IMR-90 (cell line): ENCODE results near the gene ACER1. TPM values are rescaled to one million over a fixed set of nuclear protein-coding genes. Genes with fewer than 3 reads are reported as not detected.

ENCODE experiments used
- ATAC-seq: fragments of 200-7000 bp; cut with Tn5 transposase; 2 replicates; pipeline ENCODE4 v1.9.1; 2020; ENCODE audit warnings: low read depth, mild to moderate bottlenecking, moderate library complexity
- BruUV-seq: library from RNA; stranded (reverse); fragments of 400-500 nt; replicated peaks from 2 replicates; lab custom pipeline; 2021; lab: Mats Ljungman, UMichigan
- CTCF ChIA-PET: fragments of 300-600 bp; formaldehyde crosslinking; extraction: SDS; loops from one replicate; lab custom pipeline; 2021; ENCODE audit warnings: antibody characterized with exemption; lab: Yijun Ruan, JAX
- POLR2A ChIA-PET: fragments of 300-600 bp; sonication (Branson Sonifier 250); formaldehyde crosslinking; loops from one replicate; lab custom pipeline; 2022; ENCODE audit warnings: antibody characterized with exemption; ENCODE audit not compliant: unreplicated experiment; lab: Charles Lee
- DNase-seq: peaks from one replicate; pipeline ENCODE4 v3.0.0; 2013
- H2AFZ ChIP-seq: replicated peaks from 2 replicates; pipeline ENCODE3; 2013; ENCODE audit warnings: low read length, mild to moderate bottlenecking; ENCODE audit not compliant: poor library complexity
- H2AK5ac ChIP-seq: 2 replicates; pipeline ENCODE4 v1.6.1; 2013; ENCODE audit warnings: low read depth, low read length, inconsistent platforms
- H2AK9ac ChIP-seq: replicated peaks from 2 replicates; pipeline ENCODE3; 2013; ENCODE audit warnings: mild to moderate bottlenecking, low read depth, low read length, moderate library complexity; ENCODE audit not compliant: poor library complexity
- H2BK120ac ChIP-seq: 2 replicates; pipeline ENCODE4 v1.6.1; 2013; ENCODE audit warnings: low read depth, low read length, inconsistent platforms
- H2BK15ac ChIP-seq: 3 replicates; pipeline ENCODE4 v1.6.1; 2013; ENCODE audit warnings: low read depth, low read length, inconsistent platforms
- H2BK20ac ChIP-seq: 2 replicates; pipeline ENCODE4 v1.6.1; 2013; ENCODE audit warnings: low read depth, mild to moderate bottlenecking, inconsistent platforms, low read length, moderate library complexity
- H2BK5ac ChIP-seq: 2 replicates; pipeline ENCODE4 v1.6.1; 2013; ENCODE audit warnings: mild to moderate bottlenecking, low read depth, low read length, inconsistent platforms; ENCODE audit not compliant: poor library complexity, severe bottlenecking
- H3K14ac ChIP-seq: replicated peaks from 2 replicates; pipeline ENCODE4 v1.6.1; 2013; ENCODE audit warnings: low read depth, low read length, inconsistent platforms
- H3K18ac ChIP-seq: 2 replicates; pipeline ENCODE4 v1.6.1; 2013; ENCODE audit warnings: low read depth, low read length, control low read depth
- H3K23ac ChIP-seq: 2 replicates; pipeline ENCODE4 v1.6.1; 2013; ENCODE audit warnings: low read depth, low read length, inconsistent platforms
- H3K27ac ChIP-seq: 2 replicates; pipeline ENCODE4 v1.5.1; 2013; ENCODE audit warnings: mild to moderate bottlenecking, control low read depth, low read length; ENCODE audit not compliant: insufficient read depth
- H3K27me3 ChIP-seq: 2 replicates; pipeline ENCODE4 v1.6.1; 2013; ENCODE audit warnings: low read length; ENCODE audit not compliant: control insufficient read depth, insufficient read depth
- H3K36me3 ChIP-seq: 2 replicates; pipeline ENCODE4 v1.6.1; 2013; ENCODE audit warnings: low read length, mixed read lengths; ENCODE audit not compliant: control insufficient read depth, insufficient read depth
- H3K4ac ChIP-seq: 2 replicates; pipeline ENCODE4 v1.6.1; 2013; ENCODE audit warnings: low read depth, low read length, inconsistent platforms
- H3K4me1 ChIP-seq: 2 replicates; pipeline ENCODE4 v1.6.1; 2013; ENCODE audit warnings: low read length, mixed read lengths; ENCODE audit not compliant: control insufficient read depth, insufficient read depth
- H3K4me2 ChIP-seq: 2 replicates; pipeline ENCODE4 v1.6.1; 2013; ENCODE audit warnings: low read depth, mild to moderate bottlenecking, control low read depth, low read length, moderate library complexity
- H3K4me3 ChIP-seq: 2 replicates; pipeline ENCODE4 v1.5.1; 2013; ENCODE audit warnings: low read depth, mild to moderate bottlenecking, control low read depth, low read length, moderate library complexity; ENCODE audit not compliant: insufficient read depth
- H3K56ac ChIP-seq: 2 replicates; pipeline ENCODE4 v1.6.1; 2013; ENCODE audit warnings: low read length, inconsistent platforms; ENCODE audit not compliant: insufficient read depth; ENCODE audit errors: extremely low read depth
- H3K79me1 ChIP-seq, 2 experiments: 2 replicates each; pipeline ENCODE4 v1.6.1; 2013; ENCODE audit warnings: low read length in 2 of 2, inconsistent platforms in 1 of 2, low read depth in 1 of 2
- H3K9ac ChIP-seq: 2 replicates; pipeline ENCODE4 v1.6.1; 2013; ENCODE audit warnings: low read depth, low read length, control low read depth
- H3K9me1 ChIP-seq: 2 replicates; pipeline ENCODE4 v1.6.1; 2013; ENCODE audit warnings: low read length, inconsistent platforms; ENCODE audit not compliant: insufficient read depth
- H3K9me3 ChIP-seq: 2 replicates; pipeline ENCODE4 v1.6.1; 2013; ENCODE audit warnings: low read length; ENCODE audit not compliant: control insufficient read depth, insufficient read depth
- H4K20me1 ChIP-seq: 2 replicates; pipeline ENCODE4 v1.6.1; 2013; ENCODE audit warnings: low read length, inconsistent platforms; ENCODE audit not compliant: insufficient read depth
- H4K5ac ChIP-seq: 2 replicates; pipeline ENCODE4 v1.6.1; 2013; ENCODE audit warnings: mild to moderate bottlenecking, low read depth, low read length, control low read depth
- H4K8ac ChIP-seq, 2 experiments: 2 replicates each; pipeline ENCODE4 v1.6.1; 2013; ENCODE audit warnings: low read depth in 2 of 2, low read length in 2 of 2, control low read depth in 1 of 2, inconsistent platforms in 1 of 2
- H4K91ac ChIP-seq: 2 replicates; pipeline ENCODE4 v1.6.1; 2013; ENCODE audit warnings: low read depth, low read length, inconsistent platforms; ENCODE audit not compliant: insufficient read depth
- BHLHE40 ChIP-seq: fragments of 150-350 bp; IDR thresholded peaks from 2 replicates; pipeline ENCODE4 v1.6.1; 2016; ENCODE audit warnings: mild to moderate bottlenecking, low read depth, low read length
- CEBPB ChIP-seq: IDR thresholded peaks from 2 replicates; pipeline ENCODE4 v1.6.1; 2012; ENCODE audit warnings: low read depth, low read length, improper control_type of control experiment
- CHD1 ChIP-seq: IDR thresholded peaks from 2 replicates; pipeline ENCODE4 v1.6.1; 2012; ENCODE audit warnings: low read depth, low read length, improper control_type of control experiment
- CTCF ChIP-seq: conservative IDR thresholded peaks from 2 replicates; pipeline ENCODE4 v1.5.1; 2012; ENCODE audit warnings: mild to moderate bottlenecking, low read depth, low read length, improper control_type of control experiment
- ELK1 ChIP-seq: fragments of 150-350 bp; IDR thresholded peaks from 2 replicates; pipeline ENCODE4 v1.6.1; 2016; ENCODE audit warnings: low read depth, mild to moderate bottlenecking, low read length, moderate library complexity, borderline replicate concordance
- FOS ChIP-seq: fragments of 150-350 bp; IDR thresholded peaks from 2 replicates; pipeline ENCODE4 v1.6.1; 2016; ENCODE audit warnings: low read depth, low read length
- MAFK ChIP-seq: IDR thresholded peaks from 2 replicates; pipeline ENCODE4 v1.6.1; 2012; ENCODE audit warnings: low read depth, low read length, improper control_type of control experiment
- MAZ ChIP-seq: IDR thresholded peaks from 2 replicates; pipeline ENCODE4 v1.6.1; 2012; ENCODE audit warnings: low read depth, mild to moderate bottlenecking, low read length, improper control_type of control experiment, moderate library complexity, borderline replicate concordance
- MXI1 ChIP-seq: IDR thresholded peaks from 2 replicates; pipeline ENCODE4 v1.6.1; 2012; ENCODE audit warnings: low read depth, mild to moderate bottlenecking, low read length, moderate library complexity, borderline replicate concordance
- NFE2L2 ChIP-seq: fragments of 150-350 bp; IDR thresholded peaks from 2 replicates; pipeline ENCODE4 v1.6.1; 2016; ENCODE audit warnings: low read depth, mild to moderate bottlenecking, low read length
- POLR2A ChIP-seq: IDR thresholded peaks from 2 replicates; pipeline ENCODE4 v1.6.1; 2012; ENCODE audit warnings: mild to moderate bottlenecking, low read depth, low read length
- RAD21 ChIP-seq: IDR thresholded peaks from 2 replicates; pipeline ENCODE4 v1.6.1; 2012; ENCODE audit warnings: low read length, improper control_type of control experiment
- RCOR1 ChIP-seq: IDR thresholded peaks from 2 replicates; pipeline ENCODE4 v1.6.1; 2012; ENCODE audit warnings: mild to moderate bottlenecking, low read length, improper control_type of control experiment; ENCODE audit not compliant: insufficient replicate concordance
- RFX5 ChIP-seq: IDR thresholded peaks from 2 replicates; pipeline ENCODE4 v1.8.0; 2012; ENCODE audit warnings: low read depth, mild to moderate bottlenecking, low read length, moderate library complexity
- SMC3 ChIP-seq: fragments of 150-350 bp; IDR thresholded peaks from 2 replicates; pipeline ENCODE4 v1.6.1; 2016; ENCODE audit warnings: low read depth, mild to moderate bottlenecking, antibody characterized with exemption, low read length, moderate library complexity
- USF2 ChIP-seq: fragments of 150-350 bp; IDR thresholded peaks from 2 replicates; pipeline ENCODE4 v1.6.1; 2017; ENCODE audit warnings: mild to moderate bottlenecking, antibody characterized with exemption, low read length, low read depth
- WGBS, 2 experiments: methylation state at CpG; one replicate each; pipeline versions ENCODE4 v1.1.5 to v1.1.7; 2013; ENCODE audit warnings: missing lambda C conversion rate in 2 of 2; ENCODE audit not compliant: insufficient read length in 1 of 2; ENCODE audit errors: extremely low coverage in 2 of 2; 5-methylcytosine and 5-hydroxymethylcytosine counted together
- dilution Hi-C: fragments of 300-500 bp; cut with HindIII; formaldehyde crosslinking; loops from one replicate; pipeline ENCODE4 v1.14.3; 2018; ENCODE audit warnings: low sequenced_read_pairs; ENCODE audit not compliant: unreplicated experiment
- in situ Hi-C: fragments of 300-500 bp; cut with MboI; formaldehyde crosslinking; loops from 3 replicates; pipeline ENCODE4 v1.14.3; 2019; ENCODE audit warnings: low sequenced_read_pairs, inconsistent platforms, mixed read lengths
- intact Hi-C: fragments of 100-400 bp; cut with micrococcal nuclease; formaldehyde crosslinking; loops from 2 replicates; pipeline ENCODE4 v1.10.0; 2022
- polyA plus RNA-seq, 3 experiments: library from polyadenylated mRNA; depleted of rRNA; stranded (reverse); fragments of >200 nt; gene quantifications; 2 replicates each; pipeline ENCODE4 v1.2.3, GENCODE V29; 2012; ENCODE audit warnings: low replicate concordance in 1 of 3
- total RNA-seq: library from RNA; depleted of rRNA; stranded (reverse); fragments of >200 nt; gene quantifications from 2 replicates; pipeline ENCODE4 v1.2.3, GENCODE V29; 2012

The ACER1 gene
- total and polyA plus RNA-seq, 2 of the 4 experiments (the other 2 are of a cell fraction): not detected

- no peaks in the 10 kb centered on the region for H3K79me1 ChIP-seq
- no peak overlapping the region for H3K4me3 ChIP-seq
- no peak overlapping the region for H3K4me2 ChIP-seq
- ATAC-seq (no peak), DNase-seq (no peak)
- WGBS, 2 experiments: 19% methylated on average over 4 of the region's 14 CpGs; no CpG with 5 or more reads in 1 of the 2 experiments
- H3K4ac ChIP-seq: no peak overlapping the region
- no peak overlapping the region for H3K56ac ChIP-seq
- H3K27me3 ChIP-seq: peaks cover 4% of the 10 kb centered on the region; the same call in 1 of the 2 replicates
- peak overlapping the region; percentile 56 for H2AFZ ChIP-seq
- no peak overlapping the region for H2BK20ac ChIP-seq
- H2AK9ac ChIP-seq: no peak overlapping the region
- no peaks in the 10 kb centered on the region for H3K36me3 ChIP-seq
- no peak overlapping the region for H2BK15ac ChIP-seq
- no peak overlapping the region for H3K27ac ChIP-seq
- H3K14ac ChIP-seq: no peak overlapping the region
- TF ChIP-seq CEBPB (no peak), RCOR1 (no peak), NFE2L2 (no peak), FOS (no peak), RFX5 (no peak), MAFK (no peak), MAZ (no peak), USF2 (no peak), CHD1 (no peak), RAD21 (no peak), CTCF (no peak), BHLHE40 (no peak), POLR2A (no peak), SMC3 (no peak), MXI1 (no peak), ELK1 (no peak)
- H2AK5ac ChIP-seq: no peak overlapping the region
- H3K4me1 ChIP-seq: no peaks in the 10 kb centered on the region
- in situ Hi-C loops (no loop called here), intact Hi-C loops (no loop called here), dilution Hi-C loops (no loop called here)
- H2BK5ac ChIP-seq: no peak overlapping the region
- H4K91ac ChIP-seq: no peak overlapping the region
- H3K9me3 ChIP-seq: no peaks in the 10 kb centered on the region
- no TSS peak for BruUV-seq
- H3K9ac ChIP-seq: no peak overlapping the region
- H3K18ac ChIP-seq: no peak overlapping the region
- H3K9me1 ChIP-seq: no peaks in the 10 kb centered on the region
- no peak overlapping the region for H3K23ac ChIP-seq
- H2BK120ac ChIP-seq: no peak overlapping the region
- H4K5ac ChIP-seq: no peak overlapping the region
- POLR2A ChIA-PET: no interaction called here
- H4K8ac ChIP-seq: no peak overlapping the region
- no peaks in the 10 kb centered on the region for H4K20me1 ChIP-seq
- CTCF ChIA-PET: interaction anchor here (0.6 kb wide), 1 partner anchor 348 kb away, joined by 3 read pairs; no protein-coding TSS in a partner anchor
These were observed 7.2 kb upstream of the ACER1 start for GRCh38 chr19:6340493-6341201.
